GM19240 (cell line): Measurements from ENCODE around the gene RGR.

Experiments
- DNase-seq: peaks from one replicate; pipeline ENCODE4 v3.0.0; 2011; ENCODE audit warnings: low spot score; ENCODE audit not compliant: insufficient read length

The RGR gene

GRCh38 chr10:84244651-84245270 lies at the start of gene RGR:
Gene RGR (plus strand): TSS chr10:84245053. CDS start chr10:84245091, 38 bp downstream.
- DNase-seq = no peak

- no peak for DNase-seq
Observed at GRCh38 chr10:84196083-84196482, 48.8 kb upstream of the RGR start.

- no peak for DNase-seq
Observed at GRCh38 chr10:84196941-84197340, 47.9 kb upstream of the RGR start.

GRCh38 chr10:84197643-84198042 lies 47.2 kb upstream of the RGR start:
- DNase-seq = no peak

- DNase-seq = no peak
Observed at GRCh38 chr10:84198206-84198915, 46.5 kb upstream of the RGR start.

- no peak for DNase-seq
Observed at GRCh38 chr10:84200537-84201243, 44.2 kb upstream of the RGR start.

GRCh38 chr10:84201244-84201606 lies 43.6 kb upstream of the RGR start:
- no peak for DNase-seq

GRCh38 chr10:84201682-84202081 lies 43.2 kb upstream of the RGR start:
- no peak for DNase-seq

GRCh38 chr10:84202349-84202748 lies 42.5 kb upstream of the RGR start:
- DNase-seq = no peak

GRCh38 chr10:84204122-84204521 lies 40.7 kb upstream of the RGR start:
- DNase-seq = peak; percentile 57

GRCh38 chr10:84204610-84205009 lies 40.2 kb upstream of the RGR start:
- DNase-seq = no peak

- peak; percentile 74 for DNase-seq
Observed at GRCh38 chr10:84205049-84205852, 39.6 kb upstream of the RGR start.

GRCh38 chr10:84205853-84206525 lies 38.9 kb upstream of the RGR start:
- no peak for DNase-seq

GRCh38 chr10:84208023-84208422 lies 36.8 kb upstream of the RGR start:
- no peak for DNase-seq

- no peak for DNase-seq
Observed at GRCh38 chr10:84211566-84211965, 33.3 kb upstream of the RGR start.

- DNase-seq = no peak
Observed at GRCh38 chr10:84212014-84212413, 32.8 kb upstream of the RGR start.

GRCh38 chr10:84213076-84213475 lies 31.8 kb upstream of the RGR start:
- DNase-seq = no peak

GRCh38 chr10:84214046-84214572 lies 30.7 kb upstream of the RGR start:
- no peak for DNase-seq

- DNase-seq = peak; percentile 29
Observed at GRCh38 chr10:84214612-84215235, 30.1 kb upstream of the RGR start.

GRCh38 chr10:84216834-84217233 lies 28.0 kb upstream of the RGR start:
- no peak for DNase-seq

GRCh38 chr10:84217746-84218145 lies 27.1 kb upstream of the RGR start:
- DNase-seq = no peak
